Liver (tissue), 9 donors: ENCODE data around the gene DHRS12. TPM values are rescaled to one million over a fixed set of nuclear protein-coding genes. Genes with fewer than 3 reads are reported as not detected.

Experiments
- DNase-seq: peaks from one replicate; pipeline ENCODE4 v3.0.0-alpha.2; 2017; ENCODE audit warnings: low spot score
- H3K27ac ChIP-seq, 2 donors: one replicate each; pipeline ENCODE4 v1.7.0; 2013; ENCODE audit warnings: inconsistent platforms in 2 of 2, low read length in 2 of 2, control low read depth in 1 of 2, low read depth in 1 of 2, mild to moderate bottlenecking in 1 of 2
- H3K27me3 ChIP-seq, 4 donors: one replicate each; pipeline versions ENCODE4 v1.6.1 to v1.7.0; 2013; ENCODE audit warnings: low read length in 3 of 4, inconsistent platforms in 1 of 4, mild to moderate bottlenecking in 1 of 4, moderate library complexity in 1 of 4; ENCODE audit not compliant: control insufficient read depth in 4 of 4, insufficient read depth in 4 of 4
- H3K36me3 ChIP-seq, 4 donors: one replicate each; pipeline versions ENCODE4 v1.6.1 to v1.7.0; 2013; ENCODE audit warnings: low read length in 3 of 4, mild to moderate bottlenecking in 3 of 4, low read depth in 1 of 4, moderate library complexity in 1 of 4; ENCODE audit not compliant: control insufficient read depth in 4 of 4, insufficient read depth in 3 of 4
- H3K4me1 ChIP-seq, 4 donors: one replicate each; pipeline versions ENCODE4 v1.6.1 to v1.7.0; 2013; ENCODE audit warnings: low read length in 3 of 4, mild to moderate bottlenecking in 3 of 4, moderate library complexity in 1 of 4; ENCODE audit not compliant: control insufficient read depth in 4 of 4, insufficient read depth in 4 of 4
- H3K4me3 ChIP-seq, 3 donors: one replicate each; pipeline versions ENCODE4 v1.6.1 to v1.7.0; 2013; ENCODE audit warnings: low read length in 3 of 3, control low read depth in 1 of 3, low read depth in 1 of 3, mild to moderate bottlenecking in 1 of 3
- H3K9ac ChIP-seq, 2 donors: one replicate each; pipeline ENCODE4 v1.7.0; 2013; ENCODE audit warnings: low read length in 2 of 2, mild to moderate bottlenecking in 2 of 2, moderate library complexity in 2 of 2, control low read depth in 1 of 2, low read depth in 1 of 2
- H3K9me3 ChIP-seq, 4 donors: one replicate each; pipeline versions ENCODE4 v1.6.1 to v1.7.0; 2013; ENCODE audit warnings: low read length in 3 of 4; ENCODE audit not compliant: control insufficient read depth in 4 of 4
- EGR1 ChIP-seq, 2 donors: IDR thresholded peaks; 2 replicates each; pipeline ENCODE4 v1.6.1; 2016 to 2018; ENCODE audit warnings: antibody characterized with exemption in 2 of 2, low read depth in 2 of 2
- FOXA1 ChIP-seq: IDR thresholded peaks from 2 replicates; pipeline ENCODE4 v1.6.1; 2016; ENCODE audit warnings: antibody characterized with exemption
- FOXA2 ChIP-seq: IDR thresholded peaks from 2 replicates; pipeline ENCODE4 v1.6.1; 2016; ENCODE audit warnings: antibody characterized with exemption
- HNF4A ChIP-seq, 2 donors: conservative IDR thresholded peaks; 2 replicates each; pipeline ENCODE4 v1.6.1; 2016; ENCODE audit warnings: antibody characterized with exemption in 2 of 2, mild to moderate bottlenecking in 2 of 2
- HNF4G ChIP-seq: IDR thresholded peaks from 2 replicates; pipeline ENCODE4 v1.6.1; 2016; ENCODE audit warnings: antibody characterized with exemption
- JUND ChIP-seq, 2 donors: IDR thresholded peaks; 2 replicates each; pipeline ENCODE4 v1.6.1; 2016; ENCODE audit warnings: antibody characterized with exemption in 2 of 2
- NR2F2 ChIP-seq: IDR thresholded peaks from 2 replicates; pipeline ENCODE4 v1.6.1; 2016; ENCODE audit warnings: antibody characterized with exemption
- RAD21 ChIP-seq, 2 donors: IDR thresholded peaks; 2 replicates each; pipeline ENCODE4 v1.6.1; 2016; ENCODE audit warnings: antibody characterized with exemption in 2 of 2, mild to moderate bottlenecking in 2 of 2
- RXRA ChIP-seq, 2 donors: IDR thresholded peaks; 2 replicates each; pipeline ENCODE4 v1.6.1; 2017 to 2018; ENCODE audit warnings: antibody characterized with exemption in 2 of 2, mild to moderate bottlenecking in 1 of 2
- SP1 ChIP-seq: IDR thresholded peaks from 2 replicates; pipeline ENCODE4 v1.6.1; 2018; ENCODE audit warnings: antibody characterized with exemption, mild to moderate bottlenecking
- YY1 ChIP-seq: IDR thresholded peaks from 2 replicates; pipeline ENCODE4 v1.6.1; 2016; ENCODE audit warnings: antibody characterized with exemption, mild to moderate bottlenecking
- WGBS: extraction: QIAGEN DNeasy Blood & Tissue Kit; methylation state at CpG from one replicate; pipeline ENCODE4 v1.1.7; 2013; 5-methylcytosine and 5-hydroxymethylcytosine counted together
- polyA plus RNA-seq, 2 donors: library from polyadenylated mRNA; stranded (reverse) in 1 of 2; unstranded in 1 of 2; fragments of 200-250 nt in 1 of 2; fragments of >200 nt in 1 of 2; fragmentation: Nextera tagmentation in 1 of 2; extraction: Ambion mirVana in 1 of 2; gene quantifications; one replicate each; pipeline versions ENCODE4 v1.2.1 to v1.2.3, GENCODE V29; 2013 to 2015
- total RNA-seq, 2 donors: library from RNA; depleted of rRNA; stranded (reverse); fragments of >200 nt; gene quantifications; one replicate each; pipeline ENCODE4 v1.2.3, GENCODE V29; 2014
- TF ChIP-seq, protein P1 (sequence below): IDR thresholded peaks from 2 replicates; pipeline ENCODE4 v1.6.1; 2016; ENCODE audit warnings: antibody characterized with exemption
- TF ChIP-seq, protein P2 (sequence below): IDR thresholded peaks from 2 replicates; pipeline ENCODE4 v1.6.1; 2016; ENCODE audit warnings: antibody characterized with exemption
- TF ChIP-seq, protein P3 (sequence below): IDR thresholded peaks from 2 replicates; pipeline ENCODE4 v1.6.1; 2016; ENCODE audit warnings: antibody characterized with exemption
- donor health status: healthy.
- donor health status: healthy.
- donor health status: healthy.
- donor health status: healthy.
- donor health status: healthy.

DHRS12 gene
- total and polyA plus RNA-seq, 4 donors, result 6.5 to 15.5 (median 9.3) TPM

DNA sequence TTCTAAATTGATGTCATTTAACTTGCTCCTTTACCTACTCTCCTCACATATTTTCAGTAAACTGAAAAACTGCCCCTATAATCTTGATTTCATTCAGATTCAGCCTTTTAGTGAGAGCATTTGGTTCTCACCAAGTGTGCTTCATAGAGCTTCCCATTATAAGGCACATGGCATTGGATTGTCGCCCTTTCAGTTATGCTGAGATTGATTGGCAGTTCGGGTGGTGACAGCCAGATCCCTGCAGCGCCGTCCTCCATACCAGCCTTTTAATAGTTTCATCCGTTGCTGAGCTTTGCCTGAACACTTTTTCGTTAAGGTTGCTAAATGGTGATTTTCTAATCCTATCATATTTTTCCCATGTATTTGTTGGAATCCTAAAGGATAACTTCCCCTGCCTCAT, 80.4 kb downstream of the DHRS12 start:
- 97% methylated on average over 6 of the region's 6 CpGs for WGBS
- DNase-seq, result no peak
- TF ChIP-seq FOXA2 (no peak), FOXA1 (no peak), RXRA (IDR thresholded peaks at IDR 0.05) (no peak), HNF4G (no peak), EGR1 (IDR thresholded peaks at IDR 0.05; ENCODE audit: low read depth in 2 of 2) (no peak), HNF4A (conservative IDR thresholded peaks at IDR 0.05) (no peak), JUND (IDR thresholded peaks at IDR 0.05) (no peak), NR2F2 (no peak)
- TF ChIP-seq, protein P1, sequence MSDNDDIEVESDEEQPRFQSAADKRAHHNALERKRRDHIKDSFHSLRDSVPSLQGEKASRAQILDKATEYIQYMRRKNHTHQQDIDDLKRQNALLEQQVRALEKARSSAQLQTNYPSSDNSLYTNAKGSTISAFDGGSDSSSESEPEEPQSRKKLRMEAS, result no peak
- TF ChIP-seq, protein P2, sequence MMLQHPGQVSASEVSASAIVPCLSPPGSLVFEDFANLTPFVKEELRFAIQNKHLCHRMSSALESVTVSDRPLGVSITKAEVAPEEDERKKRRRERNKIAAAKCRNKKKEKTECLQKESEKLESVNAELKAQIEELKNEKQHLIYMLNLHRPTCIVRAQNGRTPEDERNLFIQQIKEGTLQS, result no peak
- TF ChIP-seq, protein P3, sequence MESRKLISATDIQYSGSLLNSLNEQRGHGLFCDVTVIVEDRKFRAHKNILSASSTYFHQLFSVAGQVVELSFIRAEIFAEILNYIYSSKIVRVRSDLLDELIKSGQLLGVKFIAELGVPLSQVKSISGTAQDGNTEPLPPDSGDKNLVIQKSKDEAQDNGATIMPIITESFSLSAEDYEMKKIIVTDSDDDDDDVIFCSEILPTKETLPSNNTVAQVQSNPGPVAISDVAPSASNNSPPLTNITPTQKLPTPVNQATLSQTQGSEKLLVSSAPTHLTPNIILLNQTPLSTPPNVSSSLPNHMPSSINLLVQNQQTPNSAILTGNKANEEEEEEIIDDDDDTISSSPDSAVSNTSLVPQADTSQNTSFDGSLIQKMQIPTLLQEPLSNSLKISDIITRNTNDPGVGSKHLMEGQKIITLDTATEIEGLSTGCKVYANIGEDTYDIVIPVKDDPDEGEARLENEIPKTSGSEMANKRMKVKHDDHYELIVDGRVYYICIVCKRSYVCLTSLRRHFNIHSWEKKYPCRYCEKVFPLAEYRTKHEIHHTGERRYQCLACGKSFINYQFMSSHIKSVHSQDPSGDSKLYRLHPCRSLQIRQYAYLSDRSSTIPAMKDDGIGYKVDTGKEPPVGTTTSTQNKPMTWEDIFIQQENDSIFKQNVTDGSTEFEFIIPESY, result no peak
- H3K27ac ChIP-seq, result no peak overlapping the region
- H3K27me3 ChIP-seq, result no peaks in the 10 kb centered on the region
- no peaks in the 10 kb centered on the region for H3K9me3 ChIP-seq
- no peak overlapping the region for H3K9ac ChIP-seq
- H3K4me3 ChIP-seq, result no peak overlapping the region
- H3K36me3 ChIP-seq, result no peaks in the 10 kb centered on the region
- H3K4me1 ChIP-seq, result peaks cover 2 to 21% (median 10%) of the 10 kb centered on the region in 4 donors

DNA sequence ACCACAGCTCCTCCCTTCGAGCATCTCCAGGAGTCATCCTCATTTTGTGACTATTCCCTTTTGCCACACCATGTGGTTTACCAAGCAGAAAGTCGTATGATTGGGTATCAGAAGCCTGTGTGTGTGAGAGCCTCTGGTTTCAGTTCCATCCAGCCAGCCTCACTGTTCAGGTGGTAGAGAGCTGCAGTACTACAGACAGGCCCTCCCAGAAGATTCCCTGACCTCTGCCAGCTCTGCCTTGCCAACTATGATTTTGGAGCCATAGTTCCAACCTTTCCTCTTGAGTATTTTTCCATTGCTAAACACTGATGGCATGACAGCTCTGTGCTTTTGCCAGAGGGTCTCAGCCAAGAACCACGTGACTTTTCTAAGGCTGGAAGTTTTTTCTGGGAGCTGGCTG, 82.5 kb downstream of the DHRS12 start:
- Histone ChIP-seq H3K27me3 (no peaks in the 10 kb centered on the region), H3K36me3 (no peaks in the 10 kb centered on the region), H3K9ac (no peak overlapping the region), H3K9me3 (no peaks in the 10 kb centered on the region), H3K4me3 (no peak overlapping the region), H3K4me1 (peaks cover 0 to 3% (median 3%) of the 10 kb centered on the region in 4 donors), H3K27ac (no peak overlapping the region)
- DNase-seq, result no peak
- TF ChIP-seq HNF4A (conservative IDR thresholded peaks at IDR 0.05) (peak in 1 of 2 donors; percentile 6), RXRA (IDR thresholded peaks at IDR 0.05) (peak in 1 of 2 donors; percentile 6), JUND (IDR thresholded peaks at IDR 0.05) (no peak), SP1 (peak; percentile 6), EGR1 (IDR thresholded peaks at IDR 0.05; ENCODE audit: low read depth in 2 of 2) (no peak), YY1 (no peak)
- TF ChIP-seq, protein P2, result no peak
- TF ChIP-seq, protein P3, result no peak
- 68% methylated on average over 3 of the region's 3 CpGs for WGBS

DNA sequence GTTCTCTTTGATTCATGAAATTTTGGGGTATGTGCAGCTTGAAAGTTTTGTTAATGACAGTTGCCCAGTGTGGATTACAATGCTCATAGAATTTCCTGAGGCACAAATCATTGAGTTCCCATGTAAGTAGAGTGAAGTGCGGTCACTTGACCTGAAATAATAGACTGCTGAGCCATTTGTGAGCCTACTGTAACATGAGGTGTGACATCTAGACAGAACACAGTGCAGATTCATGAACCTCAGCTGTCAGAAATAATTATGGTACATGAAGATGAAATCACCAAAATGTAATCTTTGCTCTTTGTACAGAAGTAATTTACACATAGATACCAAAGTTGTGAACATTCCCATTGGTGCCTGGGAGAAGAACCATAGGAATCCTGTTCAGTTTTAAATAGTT, 84.6 kb downstream of the DHRS12 start:
- Histone ChIP-seq H3K9ac (no peak overlapping the region), H3K9me3 (no peaks in the 10 kb centered on the region), H3K27ac (no peak overlapping the region), H3K4me3 (no peak overlapping the region), H3K27me3 (no peaks in the 10 kb centered on the region), H3K4me1 (peaks cover 0 to 3% (median 0%) of the 10 kb centered on the region in 4 donors), H3K36me3 (no peaks in the 10 kb centered on the region)
- WGBS, result 99% methylated on average over 1 of the region's 1 CpG
- DNase-seq, result no peak
- TF ChIP-seq RAD21 (IDR thresholded peaks at IDR 0.05) (no peak), EGR1 (IDR thresholded peaks at IDR 0.05; ENCODE audit: low read depth in 2 of 2) (no peak), FOXA1 (no peak), YY1 (no peak)
- TF ChIP-seq, protein P3, result no peak
